ACC112 (cell line): ENCODE data around the gene HMX1.

ENCODE experiments used
- H2AFZ ChIP-seq: fragments of 200-600 bp; sonication (generic); one replicate; pipeline ENCODE4 v1.6.0; 2017; ENCODE audit warnings: antibody characterized with exemption, low read length; ENCODE audit not compliant: unreplicated experiment
- H3K27ac ChIP-seq: fragments of 200-600 bp; sonication (generic); 2 replicates; pipeline ENCODE4 v1.5.1; 2014; ENCODE audit warnings: low read depth, mild to moderate bottlenecking, antibody characterized with exemption, low read length, moderate library complexity
- H3K27me3 ChIP-seq: fragments of 200-600 bp; sonication (generic); 2 replicates; pipeline ENCODE4 v1.6.1; 2014; ENCODE audit warnings: mild to moderate bottlenecking, antibody characterized with exemption, low read length, moderate library complexity, mixed read lengths; ENCODE audit not compliant: insufficient read depth
- H3K36me3 ChIP-seq: fragments of 200-600 bp; sonication (generic); 2 replicates; pipeline ENCODE4 v1.6.1; 2016; ENCODE audit warnings: mild to moderate bottlenecking, antibody characterized with exemption, low read length, moderate library complexity, mixed read lengths; ENCODE audit not compliant: insufficient read depth
- H3K4me1 ChIP-seq: fragments of 200-600 bp; sonication (generic); one replicate; pipeline ENCODE4 v1.6.1; 2016; ENCODE audit warnings: low read length, mixed read lengths; ENCODE audit not compliant: insufficient read depth, unreplicated experiment, control insufficient read depth
- H3K4me3 ChIP-seq: fragments of 200-600 bp; sonication (generic); 2 replicates; pipeline ENCODE4 v1.5.1; 2014; ENCODE audit warnings: mild to moderate bottlenecking, low read depth, low read length
- H3K79me2 ChIP-seq: fragments of 200-600 bp; sonication (generic); one replicate; pipeline ENCODE4 v1.6.0; 2016; ENCODE audit warnings: low read length; ENCODE audit not compliant: control insufficient read depth, unreplicated experiment, insufficient read depth

Gene HMX1

GRCh38 chr4:8866421-8866820, 5.2 kb downstream of the HMX1 start:
- Histone ChIP-seq H3K27me3 (peaks cover 94% of the 10 kb centered on the region), H2AFZ (no peak overlapping the region), H3K27ac (no peak overlapping the region), H3K4me1 (no peaks in the 10 kb centered on the region), H3K79me2 (no peaks in the 10 kb centered on the region), H3K4me3 (no peak overlapping the region), H3K36me3 (no peaks in the 10 kb centered on the region)

GRCh38 chr4:8865681-8866310, 5.8 kb downstream of the HMX1 start:
- no peak overlapping the region for H3K4me3 ChIP-seq
- H3K4me1 ChIP-seq: no peaks in the 10 kb centered on the region
- H3K27me3 ChIP-seq: peaks cover 94% of the 10 kb centered on the region
- no peaks in the 10 kb centered on the region for H3K36me3 ChIP-seq
- H3K79me2 ChIP-seq: no peaks in the 10 kb centered on the region
- no peak overlapping the region for H3K27ac ChIP-seq
- no peak overlapping the region for H2AFZ ChIP-seq

GRCh38 chr4:8864912-8865680, 6.5 kb downstream of the HMX1 start:
- no peak overlapping the region for H3K27ac ChIP-seq
- H3K27me3 ChIP-seq: peaks cover 93% of the 10 kb centered on the region
- H3K4me1 ChIP-seq: no peaks in the 10 kb centered on the region
- H2AFZ ChIP-seq: no peak overlapping the region
- H3K36me3 ChIP-seq: no peaks in the 10 kb centered on the region
- no peak overlapping the region for H3K4me3 ChIP-seq
- H3K79me2 ChIP-seq: no peaks in the 10 kb centered on the region

- Histone ChIP-seq H3K36me3 (no peaks in the 10 kb centered on the region), H3K4me3 (no peak overlapping the region), H3K27ac (no peak overlapping the region), H3K27me3 (peaks cover 93% of the 10 kb centered on the region), H3K79me2 (no peaks in the 10 kb centered on the region), H3K4me1 (no peaks in the 10 kb centered on the region), H2AFZ (no peak overlapping the region)
Measured at GRCh38 chr4:8863686-8864682, 7.7 kb downstream of the HMX1 start.

- H3K27ac ChIP-seq: no peak overlapping the region
- no peaks in the 10 kb centered on the region for H3K4me1 ChIP-seq
- no peaks in the 10 kb centered on the region for H3K36me3 ChIP-seq
- H3K27me3 ChIP-seq: peaks cover 93% of the 10 kb centered on the region
- H2AFZ ChIP-seq: no peak overlapping the region
- H3K4me3 ChIP-seq: no peak overlapping the region
- no peaks in the 10 kb centered on the region for H3K79me2 ChIP-seq
Measured at GRCh38 chr4:8862800-8863685, 8.6 kb downstream of the HMX1 start.

GRCh38 chr4:8862334-8862733, 9.3 kb downstream of the HMX1 start:
- no peaks in the 10 kb centered on the region for H3K36me3 ChIP-seq
- no peak overlapping the region for H3K27ac ChIP-seq
- no peaks in the 10 kb centered on the region for H3K79me2 ChIP-seq
- H3K27me3 ChIP-seq: peaks cover 95% of the 10 kb centered on the region
- H3K4me3 ChIP-seq: no peak overlapping the region
- H2AFZ ChIP-seq: no peak overlapping the region
- H3K4me1 ChIP-seq: no peaks in the 10 kb centered on the region

- H3K4me1 ChIP-seq: no peaks in the 10 kb centered on the region
Measured at GRCh38 chr4:8861576-8862295, 9.9 kb downstream of the HMX1 start.

GRCh38 chr4:8860892-8861575, 10.6 kb downstream of the HMX1 start:
- peaks cover 95% of the 10 kb centered on the region for H3K27me3 ChIP-seq
- no peak overlapping the region for H3K27ac ChIP-seq
- no peak overlapping the region for H3K4me3 ChIP-seq
- no peaks in the 10 kb centered on the region for H3K79me2 ChIP-seq
- no peak overlapping the region for H2AFZ ChIP-seq
- H3K4me1 ChIP-seq: no peaks in the 10 kb centered on the region
- no peaks in the 10 kb centered on the region for H3K36me3 ChIP-seq

More at GRCh38 chr4:8861576-8862295, 9.9 kb downstream of the HMX1 start:
- H3K79me2 ChIP-seq: no peaks in the 10 kb centered on the region
- H3K27ac ChIP-seq: no peak overlapping the region
- no peak overlapping the region for H3K4me3 ChIP-seq
- H3K27me3 ChIP-seq: peaks cover 95% of the 10 kb centered on the region
- no peak overlapping the region for H2AFZ ChIP-seq
- no peaks in the 10 kb centered on the region for H3K36me3 ChIP-seq
